HEK293T (cell line): ENCODE results near the gene RENBP.

ENCODE experiments used
- CTCF ChIA-PET: fragments of 350-600 bp; formaldehyde crosslinking; extraction: SDS; loops from one replicate; lab custom pipeline; 2021; ENCODE audit warnings: antibody characterized with exemption, inconsistent platforms; lab: Yijun Ruan, JAX
- POLR2A ChIA-PET: fragments of 350-600 bp; formaldehyde crosslinking; extraction: SDS; loops from one replicate; lab custom pipeline; 2020; ENCODE audit warnings: antibody characterized with exemption, inconsistent platforms; lab: Yijun Ruan, JAX
- DNase-seq: peaks from one replicate; pipeline ENCODE4 v3.0.0; 2012; ENCODE audit warnings: mixed read lengths; ENCODE audit errors: extremely low spot score
- ARNT ChIP-seq: fragments of 450-650 bp; IDR thresholded peaks from 2 replicates; pipeline ENCODE4 v1.6.1; 2017; ENCODE audit warnings: mild to moderate bottlenecking
- BHLHE40 ChIP-seq: fragments of 450-650 bp; IDR thresholded peaks from 2 replicates; pipeline ENCODE4 v1.6.1; 2016; ENCODE audit warnings: mild to moderate bottlenecking, moderate library complexity, borderline replicate concordance
- CTBP1 ChIP-seq: fragments of 450-650 bp; IDR thresholded peaks from 2 replicates; pipeline ENCODE4 v1.6.1; 2016; ENCODE audit warnings: borderline replicate concordance
- ELF4 ChIP-seq: fragments of 450-650 bp; IDR thresholded peaks from 2 replicates; pipeline ENCODE4 v1.6.1; 2017; ENCODE audit warnings: antibody characterized with exemption
- FOXA1 ChIP-seq: fragments of 450-650 bp; IDR thresholded peaks from 2 replicates; pipeline ENCODE4 v1.6.1; 2016; ENCODE audit warnings: mild to moderate bottlenecking
- FOXK2 ChIP-seq: fragments of 450-650 bp; IDR thresholded peaks from 2 replicates; pipeline ENCODE4 v1.6.1; 2016; ENCODE audit warnings: mild to moderate bottlenecking
- FOXM1 ChIP-seq: fragments of 450-650 bp; IDR thresholded peaks from 2 replicates; pipeline ENCODE4 v1.6.1; 2017; ENCODE audit warnings: mild to moderate bottlenecking, borderline replicate concordance
- HDGF ChIP-seq: fragments of 450-650 bp; IDR thresholded peaks from 2 replicates; pipeline ENCODE4 v1.6.1; 2017; ENCODE audit warnings: antibody characterized with exemption, borderline replicate concordance
- L3MBTL2 ChIP-seq: fragments of 450-650 bp; conservative IDR thresholded peaks from 2 replicates; pipeline ENCODE4 v1.6.1; 2016; ENCODE audit warnings: mild to moderate bottlenecking
- LEF1 ChIP-seq: fragments of 450-650 bp; IDR thresholded peaks from 2 replicates; pipeline ENCODE4 v1.6.1; 2017; ENCODE audit warnings: mild to moderate bottlenecking, borderline replicate concordance
- NFRKB ChIP-seq: fragments of 450-650 bp; IDR thresholded peaks from 2 replicates; pipeline ENCODE4 v1.6.1; 2016; ENCODE audit warnings: mild to moderate bottlenecking, moderate library complexity
- PKNOX1 ChIP-seq: fragments of 450-650 bp; IDR thresholded peaks from 2 replicates; pipeline ENCODE4 v1.6.1; 2016
- SP1 ChIP-seq: fragments of 450-650 bp; IDR thresholded peaks from 2 replicates; pipeline ENCODE4 v1.6.1; 2017
- SUZ12 ChIP-seq: fragments of 450-650 bp; IDR thresholded peaks from 2 replicates; pipeline ENCODE4 v1.6.1; 2016; ENCODE audit warnings: mild to moderate bottlenecking
- TARDBP ChIP-seq: fragments of 450-650 bp; IDR thresholded peaks from 2 replicates; pipeline ENCODE4 v1.6.1; 2016
- ZNF384 ChIP-seq: fragments of 450-650 bp; IDR thresholded peaks from 2 replicates; pipeline ENCODE4 v1.6.1; 2016

The RENBP gene

GRCh38 chrX:153968754-153969124, 24.3 kb upstream of the RENBP start:
- peak; percentile 30 for DNase-seq
- POLR2A ChIA-PET = interaction anchor here (1.3 kb wide), 1 partner anchor 24 kb away, joined by 5 read pairs; the partner anchor contains the start of gene RENBP
- CTCF ChIA-PET = interaction anchor here (0.6 to 6.2 kb wide), 5 partner anchors 16 to 213 kb away, joined by 3 to 36 read pairs (median 5); partner anchors contain the start of gene PLXNB3
- no peak for TF ChIP-seq SUZ12
- no peak for TF ChIP-seq TARDBP
- no peak for TF ChIP-seq SP1
- TF ChIP-seq ELF4 = no peak
- TF ChIP-seq BHLHE40 = no peak
- no peak for TF ChIP-seq HDGF
- TF ChIP-seq ZNF384 = no peak
- no peak for TF ChIP-seq NFRKB
- no peak for TF ChIP-seq FOXM1

- CTCF ChIA-PET = interaction anchor here (0.6 to 6.2 kb wide), 4 partner anchors 16 to 212 kb away, joined by 4 to 36 read pairs (median 8); partner anchors contain the start of gene RENBP
- TF ChIP-seq NFRKB (no peak), ARNT (no peak), BHLHE40 (no peak), ZNF384 (no peak), SP1 (no peak), TARDBP (no peak), SUZ12 (no peak), FOXM1 (no peak), CTBP1 (no peak), L3MBTL2 (no peak)
- POLR2A ChIA-PET = interaction anchor here (1.0 kb wide), 1 partner anchor 41 kb away, joined by 3 read pairs; no protein-coding TSS in a partner anchor
- DNase-seq = no peak
Observed at GRCh38 chrX:153968255-153968654, 23.8 kb upstream of the RENBP start.

GRCh38 chrX:153967536-153968224, 23.2 kb upstream of the RENBP start:
- CTCF ChIA-PET = interaction anchor here (1.8 to 6.2 kb wide), 3 partner anchors 15 to 22 kb away, joined by 7 to 36 read pairs (median 8); partner anchors contain the start of gene RENBP
- DNase-seq = no peak
- TF ChIP-seq CTBP1 (no peak), SUZ12 (no peak), ELF4 (no peak), BHLHE40 (no peak), LEF1 (no peak), TARDBP (no peak), ZNF384 (no peak)
- POLR2A ChIA-PET = interaction anchor here (1.0 to 1.1 kb wide), 2 partner anchors 39 to 40 kb away, joined by 3 read pairs; no protein-coding TSS in a partner anchor

- ChIA-PET CTCF (interaction anchor here (1.5 to 6.2 kb wide), 3 partner anchors 20 to 44 kb away, joined by 5 to 36 read pairs (median 7); partner anchors contain the start of gene RENBP), POLR2A (interaction anchor here (1.1 kb wide), 1 partner anchor 39 kb away, joined by 3 read pairs; no protein-coding TSS in a partner anchor)
- no peak for DNase-seq
- TF ChIP-seq NFRKB = no peak
- no peak for TF ChIP-seq ARNT
- no peak for TF ChIP-seq SP1
- TF ChIP-seq SUZ12 = no peak
- no peak for TF ChIP-seq TARDBP
- TF ChIP-seq LEF1 = no peak
Observed at GRCh38 chrX:153966841-153967535, 22.5 kb upstream of the RENBP start.

GRCh38 chrX:153966283-153966688, 21.8 kb upstream of the RENBP start:
- DNase-seq = no peak
- ChIA-PET POLR2A (interaction anchor here (0.6 to 1.1 kb wide), 2 partner anchors 38 to 220 kb away, joined by 3 read pairs; no protein-coding TSS in a partner anchor), CTCF (interaction anchor here (1.5 to 6.2 kb wide), 2 partner anchors 19 to 43 kb away, joined by 5 to 36 read pairs; no protein-coding TSS in a partner anchor)
- no peak for TF ChIP-seq FOXK2
- TF ChIP-seq LEF1 = no peak
- no peak for TF ChIP-seq L3MBTL2
- TF ChIP-seq PKNOX1 = no peak
- TF ChIP-seq TARDBP = no peak
- no peak for TF ChIP-seq SP1
- no peak for TF ChIP-seq FOXM1
- TF ChIP-seq ARNT = no peak
- TF ChIP-seq ZNF384 = no peak
- no peak for TF ChIP-seq NFRKB
- TF ChIP-seq HDGF = no peak
- no peak for TF ChIP-seq ELF4
- TF ChIP-seq BHLHE40 = no peak
- no peak for TF ChIP-seq CTBP1
- no peak for TF ChIP-seq SUZ12
- no peak for TF ChIP-seq FOXA1

- CTCF ChIA-PET = interaction anchor here (0.6 to 1.5 kb wide), 2 partner anchors 28 to 42 kb away, joined by 3 to 5 read pairs; no protein-coding TSS in a partner anchor
- POLR2A ChIA-PET = no interaction called here
- no peak for TF ChIP-seq BHLHE40
- no peak for TF ChIP-seq ELF4
- no peak for TF ChIP-seq SUZ12
- TF ChIP-seq LEF1 = no peak
- TF ChIP-seq FOXK2 = no peak
- TF ChIP-seq ZNF384 = no peak
- TF ChIP-seq CTBP1 = no peak
- no peak for TF ChIP-seq HDGF
- TF ChIP-seq PKNOX1 = no peak
- TF ChIP-seq SP1 = no peak
- no peak for TF ChIP-seq FOXA1
- no peak for TF ChIP-seq NFRKB
- no peak for TF ChIP-seq ARNT
- no peak for TF ChIP-seq L3MBTL2
- no peak for TF ChIP-seq FOXM1
- DNase-seq = no peak
Observed at GRCh38 chrX:153965406-153965805, 21.0 kb upstream of the RENBP start.
